GM12878 (cell line): ENCODE results near the gene TEDC1. TPM values are rescaled to one million over a fixed set of nuclear protein-coding genes. Genes with fewer than 3 reads are reported as not detected.

Experiments used
- ATAC-seq: fragments of 200-7000 bp; cut with Tn5 transposase; 3 replicates; pipeline ENCODE4 v1.9.1; 2020; ENCODE audit warnings: mild to moderate bottlenecking, moderate library complexity
- BruUV-seq: library from RNA; stranded (reverse); fragments of 400-500 nt; replicated peaks from 2 replicates; lab custom pipeline; 2021; lab: Mats Ljungman, UMichigan
- CTCF ChIA-PET: fragments of 300-600 bp; sonication (Branson Sonifier 250); formaldehyde crosslinking; extraction: SDS; loops from one replicate; lab custom pipeline; 2021; ENCODE audit warnings: inconsistent platforms; lab: Yijun Ruan, JAX
- POLR2A ChIA-PET: fragments of 350-600 bp; formaldehyde crosslinking; extraction: SDS; loops from one replicate; lab custom pipeline; 2021; ENCODE audit warnings: inconsistent platforms; lab: Charles Lee
- RAD21 ChIA-PET: fragments of 300-600 bp; sonication (Branson Sonifier 250); formaldehyde crosslinking; loops from one replicate; lab custom pipeline; 2023; ENCODE audit warnings: antibody characterized with exemption; ENCODE audit not compliant: unreplicated experiment; lab: Charles Lee
- SMC1A ChIA-PET: fragments of 300-600 bp; sonication (Branson Sonifier 250); formaldehyde crosslinking; loops from one replicate; lab custom pipeline; 2023; ENCODE audit not compliant: unreplicated experiment, uncharacterized antibody; lab: Charles Lee
- DNase-seq: peaks from one replicate; pipeline ENCODE4 v3.0.0-alpha.2; 2011; ENCODE audit warnings: low read depth, low spot score
- FAIRE-seq: peaks from 3 replicates; lab custom pipeline; 2011; peaks lifted over from hg19 to GRCh38; lab: Jason Lieb, UNC
- H2AFZ ChIP-seq: 2 replicates; pipeline ENCODE4 v1.6.0; 2011; ENCODE audit warnings: low read depth, low read length, control low read depth; ENCODE audit not compliant: control insufficient read depth
- H3K27ac ChIP-seq: 2 replicates; pipeline ENCODE4 v1.5.1; 2011; ENCODE audit warnings: control low read depth; ENCODE audit not compliant: control insufficient read depth, insufficient read depth
- H3K27me3 ChIP-seq, 2 experiments: replicated peaks in 1 of 2; 2 replicates each; pipeline versions ENCODE4 v1.6.0 to v1.6.1; 2011; ENCODE audit warnings: low read length in 1 of 2; ENCODE audit not compliant: control insufficient read depth in 2 of 2, insufficient read depth in 2 of 2
- H3K36me3 ChIP-seq, 2 experiments: 2 replicates each; pipeline ENCODE4 v1.5.1; 2011; ENCODE audit warnings: low read length in 1 of 2; ENCODE audit not compliant: control insufficient read depth in 2 of 2, insufficient read depth in 2 of 2
- H3K4me1 ChIP-seq: 2 replicates; pipeline ENCODE4 v1.6.1; 2011; ENCODE audit warnings: mild to moderate bottlenecking, low read length, moderate library complexity, mixed read lengths; ENCODE audit not compliant: control insufficient read depth, insufficient read depth
- H3K4me2 ChIP-seq: 2 replicates; pipeline ENCODE4 v1.6.0; 2011; ENCODE audit warnings: control low read depth; ENCODE audit not compliant: control insufficient read depth, insufficient read depth
- H3K4me3 ChIP-seq: fragments of 200-600 bp; sonication (generic); 2 replicates; pipeline ENCODE4 v1.5.1; 2016
- H3K79me2 ChIP-seq: 2 replicates; pipeline ENCODE4 v1.6.0; 2011; ENCODE audit warnings: low read length; ENCODE audit not compliant: control insufficient read depth, insufficient read depth
- H3K9ac ChIP-seq: 2 replicates; pipeline ENCODE4 v1.8.0; 2011; ENCODE audit warnings: low read length, control low read depth, mixed read lengths; ENCODE audit not compliant: control insufficient read depth, insufficient read depth
- H3K9me3 ChIP-seq: replicated peaks from 3 replicates; pipeline ENCODE4 v1.5.1; 2011; ENCODE audit warnings: mild to moderate bottlenecking, low read length; ENCODE audit not compliant: control insufficient read depth, insufficient read depth
- H4K20me1 ChIP-seq: 2 replicates; pipeline ENCODE4 v1.6.0; 2011; ENCODE audit not compliant: control insufficient read depth, insufficient read depth
- KLF5 ChIP-seq: fragments of 450-650 bp; IDR thresholded peaks from 2 replicates; pipeline ENCODE4 v1.6.1; 2014; ENCODE audit warnings: mild to moderate bottlenecking; ENCODE audit not compliant: partially characterized antibody
- MYB ChIP-seq: fragments of 150-350 bp; IDR thresholded peaks from 2 replicates; pipeline ENCODE4 v1.6.1; 2014; ENCODE audit warnings: mild to moderate bottlenecking, low read depth, low read length, borderline replicate concordance
- MYC ChIP-seq: IDR thresholded peaks from 2 replicates; pipeline ENCODE4 v1.6.1; 2011; ENCODE audit warnings: mild to moderate bottlenecking, low read length, moderate library complexity, inconsistent platforms; ENCODE audit not compliant: insufficient read depth, insufficient replicate concordance, insufficient read length, severe bottlenecking
- NRF1 ChIP-seq: conservative IDR thresholded peaks from 2 replicates; pipeline ENCODE4 v1.6.1; 2011; ENCODE audit warnings: mild to moderate bottlenecking, low read depth, low read length, improper control_type of control experiment
- ZBTB33 ChIP-seq: fragments of 450-650 bp; IDR thresholded peaks from 2 replicates; pipeline ENCODE4 v1.6.1; 2017; ENCODE audit warnings: mild to moderate bottlenecking
- ZBTB4 ChIP-seq: fragments of 450-650 bp; formaldehyde crosslinking; IDR thresholded peaks from 2 replicates; pipeline ENCODE4 v1.4.0; 2022; ENCODE audit warnings: mild to moderate bottlenecking, moderate library complexity
- WGBS: methylation state at CpG from one replicate; pipeline ENCODE4 v1.1.6; 2016; ENCODE audit warnings: low lambda C conversion rate; ENCODE audit not compliant: insufficient replicate concordance, insufficient coverage; ENCODE audit errors: missing lambda C conversion rate; 5-methylcytosine and 5-hydroxymethylcytosine counted together
- in situ Hi-C: fragments of 300-500 bp; cut with MboI; formaldehyde crosslinking; loops from 9 replicates; pipeline ENCODE4 v1.14.3; 2018; ENCODE audit warnings: mixed read lengths
- intact Hi-C: fragments of 100-400 bp; cut with micrococcal nuclease; formaldehyde crosslinking; loops from one replicate; pipeline ENCODE4 v1.14.2; 2022; ENCODE audit not compliant: unreplicated experiment
- polyA plus RNA-seq, 11 experiments: library from polyadenylated mRNA; depleted of rRNA in 4 of 11; unstranded in 6 of 11; stranded (reverse) in 5 of 11; fragments of >200 nt; fragmentation: Nextera tagmentation in 4 of 11; fragmentation: Illumina TruSeq in 1 of 11; extraction: Ambion mirVana in 4 of 11; extraction: Trizol in 1 of 11; gene quantifications; 1 replicate in 1 of 11; 2 replicates in 10 of 11; pipeline versions ENCODE4 v1.2.1 to v1.2.3, GENCODE V29; 2011 to 2016; ENCODE audit warnings: inconsistent platforms in 2 of 11, missing spikeins in 2 of 11, low read depth in 1 of 11
- total RNA-seq, 4 experiments: library from RNA; depleted of rRNA in 3 of 4; stranded (reverse); fragments of >200 nt in 3 of 4; fragmentation: Illumina TruSeq in 1 of 4; extraction: Trizol in 1 of 4; gene quantifications; 2 replicates each; pipeline versions ENCODE4 v1.2.1 to v1.2.3, GENCODE V29; 2013 to 2021
- TF ChIP-seq, protein P1 (sequence below): IDR thresholded peaks from 2 replicates; pipeline ENCODE4 v1.6.1; 2011; ENCODE audit warnings: mild to moderate bottlenecking, low read depth, low read length, moderate library complexity; ENCODE audit not compliant: insufficient replicate concordance
- TF ChIP-seq, protein P2 (sequence below): IDR thresholded peaks from 2 replicates; pipeline ENCODE4 v1.6.1; 2012; ENCODE audit warnings: improper control_type of control experiment, low read depth, low read length; ENCODE audit not compliant: insufficient replicate concordance

Gene TEDC1
- total and polyA plus RNA-seq, 10 of the 15 experiments (the other 5 are each of a cell fraction or from before 2014, with no cell fraction given): 0.19 to 34.2 (median 14.5) TPM

DNA sequence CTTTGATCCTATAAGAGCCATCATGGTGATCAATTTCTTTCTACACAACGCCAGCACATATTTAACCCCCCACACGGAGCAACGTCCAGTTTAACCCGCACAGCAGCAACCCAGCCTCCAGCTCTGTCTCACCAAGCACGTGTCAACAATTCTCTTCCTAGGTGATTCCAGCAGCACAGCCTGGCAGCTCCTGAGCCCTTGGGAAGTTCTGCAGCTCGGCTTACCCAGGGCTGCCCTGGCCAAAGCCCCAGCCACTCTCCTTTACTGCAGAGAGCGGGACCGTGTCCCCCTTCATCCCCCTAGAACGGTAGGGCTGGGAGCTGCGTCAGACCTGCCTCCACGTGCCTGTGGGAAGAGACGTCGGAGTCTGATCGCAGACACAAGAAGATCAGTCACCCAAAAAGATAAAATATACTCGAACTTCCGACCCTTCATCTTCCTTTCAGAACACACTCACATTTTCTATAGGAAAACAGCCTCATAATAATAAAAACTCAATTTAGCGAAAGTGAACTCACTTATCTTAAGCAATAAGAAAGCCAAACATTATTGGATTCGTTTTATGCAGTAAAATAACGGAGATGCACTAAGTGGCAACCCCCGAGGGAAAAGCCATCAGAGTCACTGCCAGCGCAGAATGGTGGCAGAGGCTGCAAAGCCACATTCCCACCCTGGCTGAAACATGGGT lies 42.9 kb downstream of the TEDC1 start:
- SMC1A ChIA-PET: no interaction called here
- BruUV-seq: no TSS peak
- CTCF ChIA-PET: interaction anchor here (1.0 to 3.0 kb wide), 6 partner anchors 10 to 884 kb away, joined by 3 to 17 read pairs (median 6); no protein-coding TSS in a partner anchor
- Histone ChIP-seq H3K4me1 (peaks cover under 1% of the 10 kb centered on the region), H3K27me3 (peaks cover 0 to 2% of the 10 kb centered on the region in 2 experiments; a peak in 3 of 4 replicates), H4K20me1 (no peaks in the 10 kb centered on the region), H3K79me2 (no peaks in the 10 kb centered on the region), H3K36me3 (no peaks in the 10 kb centered on the region), H3K9me3 (no peaks in the 10 kb centered on the region), H3K27ac (no peak overlapping the region), H3K4me3 (no peak overlapping the region), H3K9ac (no peak overlapping the region), H3K4me2 (no peak overlapping the region), H2AFZ (no peak overlapping the region)
- DNase-seq (no peak), FAIRE-seq (no peak), ATAC-seq (no peak)
- POLR2A ChIA-PET: no interaction called here
- in situ Hi-C loops: loop anchor here (10.0 kb wide), 2 partner anchors 471 to 631 kb away; no protein-coding TSS in a partner anchor
- RAD21 ChIA-PET: interaction anchor here (0.9 kb wide), 1 partner anchor 163 kb away, joined by 4 read pairs; no protein-coding TSS in a partner anchor
- intact Hi-C loops: loop anchor here (2.0 to 10.0 kb wide), 3 partner anchors 163 to 881 kb away; no protein-coding TSS in a partner anchor
- 65% methylated on average over 21 of the region's 21 CpGs for WGBS
- TF ChIP-seq, protein P1, sequence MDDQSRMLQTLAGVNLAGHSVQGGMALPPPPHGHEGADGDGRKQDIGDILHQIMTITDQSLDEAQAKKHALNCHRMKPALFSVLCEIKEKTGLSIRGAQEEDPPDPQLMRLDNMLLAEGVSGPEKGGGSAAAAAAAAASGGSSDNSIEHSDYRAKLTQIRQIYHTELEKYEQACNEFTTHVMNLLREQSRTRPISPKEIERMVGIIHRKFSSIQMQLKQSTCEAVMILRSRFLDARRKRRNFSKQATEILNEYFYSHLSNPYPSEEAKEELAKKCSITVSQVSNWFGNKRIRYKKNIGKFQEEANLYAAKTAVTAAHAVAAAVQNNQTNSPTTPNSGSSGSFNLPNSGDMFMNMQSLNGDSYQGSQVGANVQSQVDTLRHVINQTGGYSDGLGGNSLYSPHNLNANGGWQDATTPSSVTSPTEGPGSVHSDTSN: no peak
- no peak for TF ChIP-seq MYB
- TF ChIP-seq, protein P2, sequence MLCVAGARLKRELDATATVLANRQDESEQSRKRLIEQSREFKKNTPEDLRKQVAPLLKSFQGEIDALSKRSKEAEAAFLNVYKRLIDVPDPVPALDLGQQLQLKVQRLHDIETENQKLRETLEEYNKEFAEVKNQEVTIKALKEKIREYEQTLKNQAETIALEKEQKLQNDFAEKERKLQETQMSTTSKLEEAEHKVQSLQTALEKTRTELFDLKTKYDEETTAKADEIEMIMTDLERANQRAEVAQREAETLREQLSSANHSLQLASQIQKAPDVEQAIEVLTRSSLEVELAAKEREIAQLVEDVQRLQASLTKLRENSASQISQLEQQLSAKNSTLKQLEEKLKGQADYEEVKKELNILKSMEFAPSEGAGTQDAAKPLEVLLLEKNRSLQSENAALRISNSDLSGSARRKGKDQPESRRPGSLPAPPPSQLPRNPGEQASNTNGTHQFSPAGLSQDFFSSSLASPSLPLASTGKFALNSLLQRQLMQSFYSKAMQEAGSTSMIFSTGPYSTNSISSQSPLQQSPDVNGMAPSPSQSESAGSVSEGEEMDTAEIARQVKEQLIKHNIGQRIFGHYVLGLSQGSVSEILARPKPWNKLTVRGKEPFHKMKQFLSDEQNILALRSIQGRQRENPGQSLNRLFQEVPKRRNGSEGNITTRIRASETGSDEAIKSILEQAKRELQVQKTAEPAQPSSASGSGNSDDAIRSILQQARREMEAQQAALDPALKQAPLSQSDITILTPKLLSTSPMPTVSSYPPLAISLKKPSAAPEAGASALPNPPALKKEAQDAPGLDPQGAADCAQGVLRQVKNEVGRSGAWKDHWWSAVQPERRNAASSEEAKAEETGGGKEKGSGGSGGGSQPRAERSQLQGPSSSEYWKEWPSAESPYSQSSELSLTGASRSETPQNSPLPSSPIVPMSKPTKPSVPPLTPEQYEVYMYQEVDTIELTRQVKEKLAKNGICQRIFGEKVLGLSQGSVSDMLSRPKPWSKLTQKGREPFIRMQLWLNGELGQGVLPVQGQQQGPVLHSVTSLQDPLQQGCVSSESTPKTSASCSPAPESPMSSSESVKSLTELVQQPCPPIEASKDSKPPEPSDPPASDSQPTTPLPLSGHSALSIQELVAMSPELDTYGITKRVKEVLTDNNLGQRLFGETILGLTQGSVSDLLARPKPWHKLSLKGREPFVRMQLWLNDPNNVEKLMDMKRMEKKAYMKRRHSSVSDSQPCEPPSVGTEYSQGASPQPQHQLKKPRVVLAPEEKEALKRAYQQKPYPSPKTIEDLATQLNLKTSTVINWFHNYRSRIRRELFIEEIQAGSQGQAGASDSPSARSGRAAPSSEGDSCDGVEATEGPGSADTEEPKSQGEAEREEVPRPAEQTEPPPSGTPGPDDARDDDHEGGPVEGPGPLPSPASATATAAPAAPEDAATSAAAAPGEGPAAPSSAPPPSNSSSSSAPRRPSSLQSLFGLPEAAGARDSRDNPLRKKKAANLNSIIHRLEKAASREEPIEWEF: no peak
- no peak for TF ChIP-seq ZBTB33
- no peak for TF ChIP-seq MYC
- no peak for TF ChIP-seq NRF1
- TF ChIP-seq ZBTB4 (CRISPR knock-in tag): no peak
- TF ChIP-seq KLF5: no peak
